ENCODE data around the gene CDH18.

DNA sequence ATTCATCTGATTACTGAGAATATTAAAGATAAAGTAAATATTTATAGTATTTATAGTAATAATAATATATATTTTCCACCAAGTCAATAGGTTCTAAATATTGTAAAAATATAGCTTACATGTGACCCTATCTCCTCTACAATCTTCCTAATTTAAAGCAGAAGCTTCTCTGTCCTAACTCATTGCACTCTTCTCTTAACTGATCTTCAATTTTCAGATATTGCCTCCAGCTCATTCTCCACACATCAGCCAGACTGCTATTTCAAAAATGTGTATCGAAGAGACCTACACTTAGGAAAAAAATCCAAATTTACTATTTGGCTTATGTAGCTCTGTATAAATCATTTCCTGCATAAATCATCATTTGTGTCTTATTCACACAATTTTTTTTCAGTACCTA is 47.8 kb downstream of the CDH18 start:
- TF ChIP-seq SMC3 (conservative IDR thresholded peaks at IDR 0.05; ENCODE audit: poor library complexity), result no peak
- TF ChIP-seq, protein P1, sequence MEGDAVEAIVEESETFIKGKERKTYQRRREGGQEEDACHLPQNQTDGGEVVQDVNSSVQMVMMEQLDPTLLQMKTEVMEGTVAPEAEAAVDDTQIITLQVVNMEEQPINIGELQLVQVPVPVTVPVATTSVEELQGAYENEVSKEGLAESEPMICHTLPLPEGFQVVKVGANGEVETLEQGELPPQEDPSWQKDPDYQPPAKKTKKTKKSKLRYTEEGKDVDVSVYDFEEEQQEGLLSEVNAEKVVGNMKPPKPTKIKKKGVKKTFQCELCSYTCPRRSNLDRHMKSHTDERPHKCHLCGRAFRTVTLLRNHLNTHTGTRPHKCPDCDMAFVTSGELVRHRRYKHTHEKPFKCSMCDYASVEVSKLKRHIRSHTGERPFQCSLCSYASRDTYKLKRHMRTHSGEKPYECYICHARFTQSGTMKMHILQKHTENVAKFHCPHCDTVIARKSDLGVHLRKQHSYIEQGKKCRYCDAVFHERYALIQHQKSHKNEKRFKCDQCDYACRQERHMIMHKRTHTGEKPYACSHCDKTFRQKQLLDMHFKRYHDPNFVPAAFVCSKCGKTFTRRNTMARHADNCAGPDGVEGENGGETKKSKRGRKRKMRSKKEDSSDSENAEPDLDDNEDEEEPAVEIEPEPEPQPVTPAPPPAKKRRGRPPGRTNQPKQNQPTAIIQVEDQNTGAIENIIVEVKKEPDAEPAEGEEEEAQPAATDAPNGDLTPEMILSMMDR (IDR thresholded peaks at IDR 0.05; ENCODE audit: poor library complexity, severe bottlenecking), result no peak
- TF ChIP-seq RAD21 (conservative IDR thresholded peaks at IDR 0.05), result no peak
- TF ChIP-seq POLR2AphosphoS5 (IDR thresholded peaks at IDR 0.05), result no peak
- TF ChIP-seq, protein P2, sequence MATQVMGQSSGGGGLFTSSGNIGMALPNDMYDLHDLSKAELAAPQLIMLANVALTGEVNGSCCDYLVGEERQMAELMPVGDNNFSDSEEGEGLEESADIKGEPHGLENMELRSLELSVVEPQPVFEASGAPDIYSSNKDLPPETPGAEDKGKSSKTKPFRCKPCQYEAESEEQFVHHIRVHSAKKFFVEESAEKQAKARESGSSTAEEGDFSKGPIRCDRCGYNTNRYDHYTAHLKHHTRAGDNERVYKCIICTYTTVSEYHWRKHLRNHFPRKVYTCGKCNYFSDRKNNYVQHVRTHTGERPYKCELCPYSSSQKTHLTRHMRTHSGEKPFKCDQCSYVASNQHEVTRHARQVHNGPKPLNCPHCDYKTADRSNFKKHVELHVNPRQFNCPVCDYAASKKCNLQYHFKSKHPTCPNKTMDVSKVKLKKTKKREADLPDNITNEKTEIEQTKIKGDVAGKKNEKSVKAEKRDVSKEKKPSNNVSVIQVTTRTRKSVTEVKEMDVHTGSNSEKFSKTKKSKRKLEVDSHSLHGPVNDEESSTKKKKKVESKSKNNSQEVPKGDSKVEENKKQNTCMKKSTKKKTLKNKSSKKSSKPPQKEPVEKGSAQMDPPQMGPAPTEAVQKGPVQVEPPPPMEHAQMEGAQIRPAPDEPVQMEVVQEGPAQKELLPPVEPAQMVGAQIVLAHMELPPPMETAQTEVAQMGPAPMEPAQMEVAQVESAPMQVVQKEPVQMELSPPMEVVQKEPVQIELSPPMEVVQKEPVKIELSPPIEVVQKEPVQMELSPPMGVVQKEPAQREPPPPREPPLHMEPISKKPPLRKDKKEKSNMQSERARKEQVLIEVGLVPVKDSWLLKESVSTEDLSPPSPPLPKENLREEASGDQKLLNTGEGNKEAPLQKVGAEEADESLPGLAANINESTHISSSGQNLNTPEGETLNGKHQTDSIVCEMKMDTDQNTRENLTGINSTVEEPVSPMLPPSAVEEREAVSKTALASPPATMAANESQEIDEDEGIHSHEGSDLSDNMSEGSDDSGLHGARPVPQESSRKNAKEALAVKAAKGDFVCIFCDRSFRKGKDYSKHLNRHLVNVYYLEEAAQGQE (IDR thresholded peaks at IDR 0.05; ENCODE audit: borderline replicate concordance), result no peak
- no peak for TF ChIP-seq EZH2 (IDR thresholded peaks at IDR 0.05; ENCODE audit: borderline replicate concordance, insufficient read depth, low read length, poor library complexity, severe bottlenecking)

Data from neural cell (in vitro differentiated cells).